GM21367 (cell line): Measurements from ENCODE around the gene CACNB4.

Experiments
- ATAC-seq: cut with Tn5 transposase; IDR thresholded peaks from one replicate; pipeline ENCODE4 v1.9.1; 2021; ENCODE audit not compliant: unreplicated experiment

Gene CACNB4

DNA sequence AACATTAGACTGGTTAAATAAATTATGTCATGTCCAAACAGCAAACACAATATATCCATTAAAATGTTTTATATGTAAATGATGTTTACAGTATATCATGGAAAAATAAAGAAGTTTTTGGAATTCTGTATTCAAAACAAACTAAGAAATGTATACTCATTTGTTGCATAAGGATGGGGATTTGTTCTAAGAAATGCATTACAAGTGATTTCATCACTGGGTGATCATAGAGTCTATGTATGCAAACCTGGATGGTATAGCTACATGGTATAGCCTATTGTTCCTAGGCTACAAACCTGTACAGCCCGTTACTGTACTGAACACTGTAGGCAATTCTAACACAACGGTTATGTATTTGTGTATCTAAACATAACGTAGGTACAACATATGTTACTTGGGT is 305.7 kb downstream of the CACNB4 start:
- ATAC-seq, result no peak

DNA sequence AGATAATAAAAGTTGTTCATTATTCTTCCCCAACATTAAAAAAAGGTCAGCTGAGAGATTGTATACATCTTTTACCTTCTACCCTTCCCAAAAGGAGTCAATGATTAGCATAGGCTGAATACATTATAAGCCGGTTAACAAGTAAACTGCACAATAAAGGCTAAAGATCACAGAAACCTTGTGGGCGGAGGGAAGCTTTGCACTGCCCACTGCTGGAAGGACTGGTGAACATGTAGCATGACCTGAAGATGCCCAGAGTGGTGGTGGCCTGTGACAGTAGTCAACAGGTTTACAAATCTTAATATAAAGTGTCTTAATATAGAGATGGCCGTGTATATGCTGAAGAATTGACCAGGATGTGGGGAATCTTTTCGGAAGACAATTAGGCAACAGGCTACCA is 306.3 kb downstream of the CACNB4 start:
- ATAC-seq, result no peak

DNA sequence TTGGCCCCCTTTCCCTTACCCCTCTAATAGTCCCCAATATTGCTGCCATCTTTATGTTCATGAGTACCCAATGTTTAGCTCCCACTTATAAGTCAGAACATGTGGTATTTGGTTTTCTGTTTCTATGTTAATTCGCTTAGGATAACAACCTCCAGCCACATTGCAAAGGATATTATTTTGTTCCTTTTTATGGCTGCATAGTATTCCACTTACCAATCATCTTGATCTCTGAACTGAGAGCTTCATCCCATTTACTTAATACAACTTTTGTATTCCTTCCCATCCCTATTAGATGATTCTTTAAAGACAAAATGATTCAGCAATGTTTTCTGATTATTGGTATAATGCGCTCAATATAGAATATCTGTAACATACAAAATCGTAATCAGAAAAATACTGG is 307.3 kb downstream of the CACNB4 start:
- no peak for ATAC-seq

DNA sequence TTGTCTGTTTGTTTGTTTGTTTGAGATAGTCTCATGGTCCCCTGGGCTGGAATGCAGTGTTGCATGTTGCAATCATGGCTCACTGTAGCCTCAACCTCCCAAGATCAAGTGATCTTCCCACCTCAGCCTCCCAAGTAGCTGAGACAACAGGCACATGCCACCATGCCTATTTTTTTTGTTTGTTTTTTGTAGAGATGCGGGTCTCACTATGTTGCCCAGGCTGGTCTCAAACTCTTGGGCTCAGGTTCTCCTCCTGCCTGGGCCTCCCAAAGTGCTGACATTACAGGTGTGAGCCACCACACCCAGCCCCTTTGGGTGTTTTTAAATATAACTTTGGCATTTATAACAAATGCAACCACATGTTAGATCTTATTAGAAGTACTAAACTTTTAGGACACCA is 308.2 kb downstream of the CACNB4 start:
- ATAC-seq, result no peak

DNA sequence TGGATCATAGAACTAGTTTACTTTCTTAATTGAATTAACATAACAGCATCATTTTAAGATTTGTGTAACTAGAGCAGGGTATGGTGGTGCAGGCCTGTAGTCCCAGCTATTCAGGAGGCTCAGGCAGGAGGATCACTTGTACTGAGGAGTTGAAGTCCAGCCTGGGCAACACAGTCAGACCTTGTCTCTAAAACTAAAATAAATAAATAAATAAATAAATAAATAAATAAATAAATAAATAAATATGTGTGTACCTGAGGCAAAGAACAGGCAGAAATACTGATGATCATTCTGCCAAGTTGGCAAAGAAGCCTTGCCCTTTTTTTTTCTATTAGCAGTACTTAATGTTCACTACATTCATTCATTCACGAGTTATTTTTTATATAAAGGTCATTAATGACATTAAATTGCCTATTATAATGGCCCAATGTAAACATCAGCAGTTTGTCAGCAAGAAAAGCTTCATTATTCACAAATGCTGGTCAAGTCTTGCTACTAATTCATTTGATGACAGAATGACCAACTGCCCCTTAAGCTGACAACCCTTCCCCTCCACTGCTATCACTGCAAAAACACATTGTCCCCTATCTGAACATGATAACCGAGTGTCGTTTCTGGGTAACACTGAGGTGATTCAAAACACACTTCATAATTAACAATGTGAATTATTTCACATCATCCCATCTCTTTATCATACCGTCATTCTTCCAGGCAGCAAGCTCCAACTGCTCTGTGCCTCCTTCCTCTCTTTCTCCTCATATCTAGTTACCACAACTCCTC is 309.6 kb downstream of the CACNB4 start:
- no peak for ATAC-seq

DNA sequence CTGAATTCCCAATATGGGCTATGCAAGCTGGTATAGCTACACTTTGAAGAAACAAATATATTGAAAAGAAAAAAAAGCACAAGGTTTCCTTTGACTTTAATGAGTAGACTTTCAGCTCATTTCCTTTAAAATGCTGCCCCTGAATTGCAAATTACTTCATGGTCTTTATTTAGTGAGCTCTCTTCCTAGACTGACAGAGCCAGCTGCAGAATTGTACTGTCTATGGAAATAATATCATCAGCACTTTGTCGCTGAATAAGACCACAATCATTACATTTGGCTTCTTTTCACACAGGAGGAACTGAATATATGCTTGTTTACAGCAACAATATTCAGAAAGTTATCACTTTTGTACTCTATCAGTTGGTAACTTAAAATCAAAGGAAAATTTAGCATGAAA is 312.4 kb downstream of the CACNB4 start:
- no peak for ATAC-seq

DNA sequence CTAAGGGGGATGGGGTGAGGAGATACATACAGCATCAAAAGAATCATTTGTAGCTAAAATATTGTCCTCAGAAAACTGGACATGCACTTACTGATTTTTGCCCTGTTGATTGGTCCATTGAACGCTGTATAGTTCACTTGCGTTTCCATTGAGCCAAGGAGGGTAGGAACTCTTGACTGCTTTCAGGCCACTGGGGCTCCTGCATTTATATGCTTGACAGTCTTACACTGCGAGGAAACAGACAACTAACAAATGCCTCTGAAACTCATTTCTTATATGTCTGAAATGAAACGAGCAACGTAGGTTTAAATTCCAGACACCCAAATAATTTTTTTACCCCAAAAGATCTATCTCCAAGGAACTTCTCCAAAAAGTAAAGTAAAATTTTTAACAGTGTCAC is 312.8 kb downstream of the CACNB4 start:
- ATAC-seq, result no peak

DNA sequence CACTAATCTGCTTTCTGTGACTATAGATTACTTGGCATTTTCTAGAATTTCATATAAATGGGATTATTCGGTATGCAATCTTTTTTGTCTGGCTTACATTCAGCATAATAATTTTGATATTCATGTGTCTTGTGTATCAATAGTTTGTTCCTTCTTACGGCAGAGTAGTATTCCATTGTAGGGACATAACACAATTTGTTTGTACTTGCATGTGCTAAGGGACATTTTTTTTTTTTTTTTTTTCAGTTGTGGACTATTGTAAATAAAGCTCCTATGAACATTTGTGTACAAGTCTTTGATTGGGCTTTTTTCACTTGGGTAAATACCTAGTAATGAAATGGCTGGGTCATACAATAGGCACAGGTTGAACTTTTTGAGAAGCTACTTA is 315.7 kb downstream of the CACNB4 start:
- ATAC-seq, result no peak
